HFFc6 (cell line): Measurements from ENCODE around the gene ZNRF3. TPM values are rescaled to one million over a fixed set of nuclear protein-coding genes. Genes with fewer than 3 reads are reported as not detected.

ENCODE experiments used
- DNase-seq: peaks from one replicate; pipeline ENCODE4 v3.0.0-alpha.2; 2018
- H3K27ac Mint-ChIP-seq: 2 replicates; pipeline ENCODE4 v1.8.0; 2020; ENCODE audit warnings: mild to moderate bottlenecking, mixed read lengths
- H3K27me3 Mint-ChIP-seq: 2 replicates; pipeline ENCODE4 v1.8.0; 2021; ENCODE audit warnings: mild to moderate bottlenecking, moderate library complexity, mixed read lengths; ENCODE audit not compliant: insufficient read depth
- H3K36me3 Mint-ChIP-seq: 2 replicates; pipeline ENCODE4 v1.8.0; 2021; ENCODE audit warnings: low read depth, mixed read lengths
- H3K4me1 Mint-ChIP-seq: 2 replicates; pipeline ENCODE4 v1.8.0; 2020; ENCODE audit warnings: low read depth, mixed read lengths
- H3K4me3 Mint-ChIP-seq: 2 replicates; pipeline ENCODE4 v1.8.0; 2020; ENCODE audit warnings: mild to moderate bottlenecking, moderate library complexity, mixed read lengths
- H3K9me3 Mint-ChIP-seq: 2 replicates; pipeline ENCODE4 v1.8.0; 2020; ENCODE audit warnings: mild to moderate bottlenecking, mixed read lengths
- total RNA-seq, 6 experiments: library from RNA; stranded (reverse); fragmentation: NEBNext Ultra II Directional; extraction: Animal tissue kit (Norgen Biotek cat#: 25700); gene quantifications; 2 replicates in 1 of 6; 3 replicates in 5 of 6; pipeline ENCODE4 v1.2.3, GENCODE V29; 2021
- TF ChIP-seq, protein P1 (sequence below): fragments of 200-600 bp; sonication (generic); IDR thresholded peaks from 2 replicates; pipeline ENCODE4 v1.5.0; 2021; ENCODE audit warnings: antibody characterized with exemption, mild to moderate bottlenecking

The ZNRF3 gene
- total RNA-seq, 6 experiments from 2014 or later = 3.3 to 4.7 (median 3.6) TPM

DNA sequence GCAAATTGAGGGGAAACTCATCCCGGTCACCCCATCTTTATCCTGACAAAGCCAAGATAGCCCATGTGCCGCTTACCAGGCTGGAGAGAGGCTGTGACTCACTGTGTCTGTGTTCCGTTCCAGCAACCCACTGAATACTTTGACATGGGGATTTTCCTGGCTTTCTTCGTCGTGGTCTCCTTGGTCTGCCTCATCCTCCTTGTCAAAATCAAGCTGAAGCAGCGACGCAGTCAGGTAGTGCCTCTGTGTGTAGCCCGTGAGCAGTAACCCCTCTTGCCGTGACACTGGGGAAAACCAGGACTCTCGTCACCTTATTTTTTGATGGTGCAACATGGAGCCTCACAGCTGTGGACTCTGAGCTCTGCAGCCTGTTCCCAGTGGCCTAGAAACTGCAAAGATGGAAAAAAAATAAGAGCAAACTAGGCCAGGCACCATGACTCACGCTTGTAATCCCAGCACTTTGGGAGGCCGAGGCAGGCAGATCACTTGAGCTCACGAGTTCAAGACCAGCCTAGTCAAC lies 161.3 kb downstream of the ZNRF3 start:
- no peaks in the 10 kb centered on the region for H3K9me3 Mint-ChIP-seq
- H3K36me3 Mint-ChIP-seq = no peaks in the 10 kb centered on the region
- H3K4me1 Mint-ChIP-seq = peaks cover 47% of the 10 kb centered on the region
- H3K4me3 Mint-ChIP-seq = peak overlapping the region; percentile 78
- DNase-seq = peak; percentile 74
- H3K27ac Mint-ChIP-seq = peak overlapping the region; percentile 98
- TF ChIP-seq, protein P1, sequence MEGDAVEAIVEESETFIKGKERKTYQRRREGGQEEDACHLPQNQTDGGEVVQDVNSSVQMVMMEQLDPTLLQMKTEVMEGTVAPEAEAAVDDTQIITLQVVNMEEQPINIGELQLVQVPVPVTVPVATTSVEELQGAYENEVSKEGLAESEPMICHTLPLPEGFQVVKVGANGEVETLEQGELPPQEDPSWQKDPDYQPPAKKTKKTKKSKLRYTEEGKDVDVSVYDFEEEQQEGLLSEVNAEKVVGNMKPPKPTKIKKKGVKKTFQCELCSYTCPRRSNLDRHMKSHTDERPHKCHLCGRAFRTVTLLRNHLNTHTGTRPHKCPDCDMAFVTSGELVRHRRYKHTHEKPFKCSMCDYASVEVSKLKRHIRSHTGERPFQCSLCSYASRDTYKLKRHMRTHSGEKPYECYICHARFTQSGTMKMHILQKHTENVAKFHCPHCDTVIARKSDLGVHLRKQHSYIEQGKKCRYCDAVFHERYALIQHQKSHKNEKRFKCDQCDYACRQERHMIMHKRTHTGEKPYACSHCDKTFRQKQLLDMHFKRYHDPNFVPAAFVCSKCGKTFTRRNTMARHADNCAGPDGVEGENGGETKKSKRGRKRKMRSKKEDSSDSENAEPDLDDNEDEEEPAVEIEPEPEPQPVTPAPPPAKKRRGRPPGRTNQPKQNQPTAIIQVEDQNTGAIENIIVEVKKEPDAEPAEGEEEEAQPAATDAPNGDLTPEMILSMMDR = no peak
- H3K27me3 Mint-ChIP-seq = no peaks in the 10 kb centered on the region; the same call in 1 of the 2 replicates

DNA sequence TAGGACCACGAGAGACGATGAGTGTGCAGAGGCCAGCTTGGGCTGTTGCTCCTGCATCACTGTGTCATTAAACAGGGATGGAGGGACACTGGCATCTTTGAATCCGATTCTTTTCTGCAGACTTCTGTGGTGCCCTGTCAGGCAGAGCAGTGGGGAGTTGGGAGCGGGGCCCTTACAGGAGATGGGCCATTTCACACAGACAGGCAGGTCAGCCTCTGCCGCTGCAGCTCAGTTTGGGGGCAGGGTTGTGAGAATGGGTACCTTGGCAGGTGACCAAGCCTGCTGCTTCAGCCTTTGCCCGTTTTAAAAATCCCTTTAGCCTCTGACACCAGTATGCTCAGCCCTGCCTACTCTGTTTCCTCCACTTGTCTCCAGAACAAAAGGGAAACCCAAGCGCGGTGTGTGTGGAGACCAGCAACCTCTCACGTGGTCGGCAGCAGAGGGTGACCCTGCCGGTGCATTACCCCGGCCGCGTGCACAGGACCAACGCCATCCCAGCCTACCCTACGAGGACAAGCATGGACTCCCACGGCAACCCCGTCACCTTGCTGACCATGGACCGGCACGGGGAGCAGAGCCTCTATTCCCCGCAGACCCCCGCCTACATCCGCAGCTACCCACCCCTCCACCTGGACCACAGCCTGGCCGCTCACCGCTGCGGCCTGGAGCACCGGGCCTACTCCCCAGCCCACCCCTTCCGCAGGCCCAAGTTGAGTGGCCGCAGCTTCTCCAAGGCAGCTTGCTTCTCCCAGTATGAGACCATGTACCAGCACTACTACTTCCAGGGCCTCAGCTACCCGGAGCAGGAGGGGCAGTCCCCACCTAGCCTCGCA lies 165.7 kb downstream of the ZNRF3 start:
- H3K4me3 Mint-ChIP-seq = no peak overlapping the region
- H3K27me3 Mint-ChIP-seq = peaks cover 2% of the 10 kb centered on the region; the same call in 1 of the 2 replicates
- DNase-seq = no peak
- TF ChIP-seq, protein P1 = no peak
- no peak overlapping the region for H3K27ac Mint-ChIP-seq
- H3K9me3 Mint-ChIP-seq = no peaks in the 10 kb centered on the region
- H3K4me1 Mint-ChIP-seq = peaks cover 17% of the 10 kb centered on the region
- no peaks in the 10 kb centered on the region for H3K36me3 Mint-ChIP-seq

- H3K9me3 Mint-ChIP-seq = no peaks in the 10 kb centered on the region
- H3K36me3 Mint-ChIP-seq = no peaks in the 10 kb centered on the region
- H3K4me3 Mint-ChIP-seq = no peak overlapping the region
- no peak for DNase-seq
- TF ChIP-seq, protein P1 = no peak
- H3K27me3 Mint-ChIP-seq = peaks cover 2% of the 10 kb centered on the region; the same call in 1 of the 2 replicates
- H3K4me1 Mint-ChIP-seq = peaks cover 9% of the 10 kb centered on the region
- no peak overlapping the region for H3K27ac Mint-ChIP-seq
Measured at GRCh38 chr22:29049655-29050263, 166.4 kb downstream of the ZNRF3 start.

DNA sequence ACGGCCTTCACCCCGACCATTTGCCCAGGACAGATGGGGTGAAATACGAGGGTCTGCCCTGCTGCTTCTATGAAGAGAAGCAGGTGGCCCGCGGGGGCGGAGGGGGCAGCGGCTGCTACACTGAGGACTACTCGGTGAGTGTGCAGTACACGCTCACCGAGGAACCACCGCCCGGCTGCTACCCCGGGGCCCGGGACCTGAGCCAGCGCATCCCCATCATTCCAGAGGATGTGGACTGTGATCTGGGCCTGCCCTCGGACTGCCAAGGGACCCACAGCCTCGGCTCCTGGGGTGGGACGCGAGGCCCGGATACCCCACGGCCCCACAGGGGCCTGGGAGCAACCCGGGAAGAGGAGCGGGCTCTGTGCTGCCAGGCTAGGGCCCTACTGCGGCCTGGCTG lies 167.1 kb downstream of the ZNRF3 start:
- Mint-ChIP-seq H3K27me3 (peaks cover 2% of the 10 kb centered on the region; the same call in 1 of the 2 replicates), H3K4me1 (0 out of 2 replicates have a peak, but pooled peaks cover 4% of the 10 kb centered on the region), H3K4me3 (no peak overlapping the region), H3K36me3 (no peaks in the 10 kb centered on the region), H3K9me3 (no peaks in the 10 kb centered on the region), H3K27ac (no peak overlapping the region)
- TF ChIP-seq, protein P1 = no peak
- DNase-seq = no peak

GRCh38 chr22:29053048-29053702 lies 169.8 kb downstream of the ZNRF3 start:
- H3K4me1 Mint-ChIP-seq = no peaks in the 10 kb centered on the region
- H3K36me3 Mint-ChIP-seq = no peaks in the 10 kb centered on the region
- H3K27ac Mint-ChIP-seq = no peak overlapping the region
- H3K4me3 Mint-ChIP-seq = no peak overlapping the region
- H3K9me3 Mint-ChIP-seq = no peaks in the 10 kb centered on the region
- DNase-seq = no peak
- TF ChIP-seq, protein P1 = no peak
- peaks cover 2% of the 10 kb centered on the region; the same call in 1 of the 2 replicates for H3K27me3 Mint-ChIP-seq
